Measurements from ENCODE around the gene SEL1L3.
"Not testable (repeated sequence)": the region's sequence is repeated elsewhere in the genome, so short reads cannot be mapped to it uniquely, and the experiment has no call there.

SEL1L3 gene

GRCh38 chr4:25862411-25863346, at the start of gene SEL1L3:
TSS of gene SEL1L3 (minus strand) at chr4:25862988. CDS start at chr4:25862836, 152 bp downstream.
- DNase-seq (ENCODE audit: low read depth), result peak; percentile 56

- no peak for DNase-seq (ENCODE audit: low read depth)
Observed at GRCh38 chr4:25911356-25911755, 48.6 kb upstream of the SEL1L3 start.

GRCh38 chr4:25908491-25908901, 45.7 kb upstream of the SEL1L3 start:
- no peak for DNase-seq (ENCODE audit: low read depth)

GRCh38 chr4:25906113-25906512, 43.3 kb upstream of the SEL1L3 start:
- DNase-seq (ENCODE audit: low read depth), result not testable (repeated sequence)

GRCh38 chr4:25905371-25905770, 42.6 kb upstream of the SEL1L3 start:
- no peak for DNase-seq (ENCODE audit: low read depth)

GRCh38 chr4:25904748-25905082, 41.9 kb upstream of the SEL1L3 start:
- DNase-seq (ENCODE audit: low read depth), result no peak

- no peak for DNase-seq (ENCODE audit: low read depth)
Observed at GRCh38 chr4:25903900-25904747, 41.3 kb upstream of the SEL1L3 start.

- DNase-seq (ENCODE audit: low read depth), result no peak
Observed at GRCh38 chr4:25901030-25901430, 38.2 kb upstream of the SEL1L3 start.

GRCh38 chr4:25900310-25900709, 37.5 kb upstream of the SEL1L3 start:
- no peak for DNase-seq (ENCODE audit: low read depth)

GRCh38 chr4:25896776-25897539, 34.2 kb upstream of the SEL1L3 start:
- no peak for DNase-seq (ENCODE audit: low read depth)

GRCh38 chr4:25892796-25893195, 30.0 kb upstream of the SEL1L3 start:
- no peak for DNase-seq (ENCODE audit: low read depth)

GRCh38 chr4:25890571-25891485, 28.0 kb upstream of the SEL1L3 start:
- DNase-seq (ENCODE audit: low read depth), result no peak

GRCh38 chr4:25889589-25890503, 27.1 kb upstream of the SEL1L3 start:
- DNase-seq (ENCODE audit: low read depth), result no peak

GRCh38 chr4:25888781-25889180, 26.0 kb upstream of the SEL1L3 start:
- DNase-seq (ENCODE audit: low read depth), result no peak

GRCh38 chr4:25884031-25884782, 21.4 kb upstream of the SEL1L3 start:
- DNase-seq (ENCODE audit: low read depth), result no peak

- no peak for DNase-seq (ENCODE audit: low read depth)
Observed at GRCh38 chr4:25883565-25883964, 20.8 kb upstream of the SEL1L3 start.

- no peak for DNase-seq (ENCODE audit: low read depth)
Observed at GRCh38 chr4:25882226-25882625, 19.4 kb upstream of the SEL1L3 start.

GRCh38 chr4:25881193-25881592, 18.4 kb upstream of the SEL1L3 start:
- no peak for DNase-seq (ENCODE audit: low read depth)

- DNase-seq (ENCODE audit: low read depth), result no peak
Observed at GRCh38 chr4:25879991-25880651, 17.3 kb upstream of the SEL1L3 start.
